OCI-LY1 (cell line): Measurements from ENCODE around the gene GNA12.

Experiments
- H2AFZ ChIP-seq: fragments of 200-600 bp; sonication (generic), shearing (Covaris generic); 2 replicates; pipeline ENCODE4 v1.6.0; 2014; ENCODE audit warnings: antibody characterized with exemption, mild to moderate bottlenecking, low read length
- H3F3A ChIP-seq: fragments of 200-600 bp; sonication (generic), shearing (Covaris generic); 2 replicates; pipeline ENCODE4 v1.6.0; 2014; ENCODE audit warnings: mild to moderate bottlenecking, antibody characterized with exemption, low read length, moderate library complexity; ENCODE audit not compliant: insufficient read depth
- H3K27ac ChIP-seq: fragments of 200-600 bp; sonication (generic); 2 replicates; pipeline ENCODE4 v1.5.1; 2014; ENCODE audit warnings: low read length, mixed run types, mild to moderate bottlenecking, low read depth; ENCODE audit not compliant: poor library complexity, severe bottlenecking
- H3K27me3 ChIP-seq: fragments of 200-600 bp; sonication (generic); 2 replicates; pipeline ENCODE4 v1.6.0; 2014; ENCODE audit warnings: antibody characterized with exemption, mild to moderate bottlenecking, low read length, moderate library complexity; ENCODE audit not compliant: insufficient read depth
- H3K36me3 ChIP-seq: fragments of 200-600 bp; sonication (generic); 2 replicates; pipeline ENCODE4 v1.6.1; 2014; ENCODE audit warnings: mild to moderate bottlenecking, antibody characterized with exemption, low read length, moderate library complexity, mixed read lengths; ENCODE audit not compliant: insufficient read depth
- H3K4me1 ChIP-seq: fragments of 200-600 bp; sonication (generic); 2 replicates; pipeline ENCODE4 v1.5.1; 2014; ENCODE audit warnings: mild to moderate bottlenecking, low read length, moderate library complexity; ENCODE audit not compliant: insufficient read depth, severe bottlenecking
- H3K4me2 ChIP-seq: fragments of 200-600 bp; sonication (generic), shearing (Covaris generic); 2 replicates; pipeline ENCODE4 v1.6.1; 2014; ENCODE audit warnings: low read length
- H3K4me3 ChIP-seq: fragments of 200-600 bp; sonication (generic); 2 replicates; pipeline ENCODE4 v1.5.1; 2014; ENCODE audit warnings: low read length, low read depth, mild to moderate bottlenecking, mixed read lengths; ENCODE audit not compliant: poor library complexity, severe bottlenecking
- H3K79me2 ChIP-seq: fragments of 200-600 bp; shearing (Covaris generic); 2 replicates; pipeline ENCODE4 v1.6.1; 2016; ENCODE audit warnings: mixed run types, low read length, mixed read lengths; ENCODE audit not compliant: insufficient read depth
- H3K9ac ChIP-seq: fragments of 200-600 bp; sonication (generic), shearing (Covaris generic); 2 replicates; pipeline ENCODE4 v1.6.1; 2014; ENCODE audit warnings: mild to moderate bottlenecking, low read length, mixed read lengths
- H3K9me2 ChIP-seq: fragments of 200-600 bp; sonication (generic), shearing (Covaris generic); 2 replicates; pipeline ENCODE4 v1.6.1; 2014; ENCODE audit warnings: low read depth, mild to moderate bottlenecking, low read length, mixed read lengths
- H3K9me3 ChIP-seq: fragments of 200-600 bp; shearing (Covaris generic); 2 replicates; pipeline ENCODE4 v1.6.1; 2014; ENCODE audit warnings: low read length, mixed read lengths
- H4K20me1 ChIP-seq: fragments of 200-600 bp; sonication (generic), shearing (Covaris generic); 2 replicates; pipeline ENCODE4 v1.6.0; 2016; ENCODE audit warnings: mild to moderate bottlenecking, low read length; ENCODE audit not compliant: insufficient read depth
- EZH2 ChIP-seq: fragments of 200-600 bp; sonication (generic), shearing (Covaris generic); IDR thresholded peaks from 2 replicates; pipeline ENCODE4 v1.8.0; 2017; ENCODE audit warnings: borderline replicate concordance, mixed run types, mild to moderate bottlenecking, antibody characterized with exemption, low read length, moderate library complexity, mixed read lengths
- TF ChIP-seq, protein P1 (sequence below): fragments of 200-600 bp; sonication (generic), shearing (Covaris generic); IDR thresholded peaks from 2 replicates; pipeline ENCODE4 v1.5.1; 2017; ENCODE audit warnings: mild to moderate bottlenecking, antibody characterized with exemption, low read length, moderate library complexity, mixed read lengths

GNA12 gene

DNA sequence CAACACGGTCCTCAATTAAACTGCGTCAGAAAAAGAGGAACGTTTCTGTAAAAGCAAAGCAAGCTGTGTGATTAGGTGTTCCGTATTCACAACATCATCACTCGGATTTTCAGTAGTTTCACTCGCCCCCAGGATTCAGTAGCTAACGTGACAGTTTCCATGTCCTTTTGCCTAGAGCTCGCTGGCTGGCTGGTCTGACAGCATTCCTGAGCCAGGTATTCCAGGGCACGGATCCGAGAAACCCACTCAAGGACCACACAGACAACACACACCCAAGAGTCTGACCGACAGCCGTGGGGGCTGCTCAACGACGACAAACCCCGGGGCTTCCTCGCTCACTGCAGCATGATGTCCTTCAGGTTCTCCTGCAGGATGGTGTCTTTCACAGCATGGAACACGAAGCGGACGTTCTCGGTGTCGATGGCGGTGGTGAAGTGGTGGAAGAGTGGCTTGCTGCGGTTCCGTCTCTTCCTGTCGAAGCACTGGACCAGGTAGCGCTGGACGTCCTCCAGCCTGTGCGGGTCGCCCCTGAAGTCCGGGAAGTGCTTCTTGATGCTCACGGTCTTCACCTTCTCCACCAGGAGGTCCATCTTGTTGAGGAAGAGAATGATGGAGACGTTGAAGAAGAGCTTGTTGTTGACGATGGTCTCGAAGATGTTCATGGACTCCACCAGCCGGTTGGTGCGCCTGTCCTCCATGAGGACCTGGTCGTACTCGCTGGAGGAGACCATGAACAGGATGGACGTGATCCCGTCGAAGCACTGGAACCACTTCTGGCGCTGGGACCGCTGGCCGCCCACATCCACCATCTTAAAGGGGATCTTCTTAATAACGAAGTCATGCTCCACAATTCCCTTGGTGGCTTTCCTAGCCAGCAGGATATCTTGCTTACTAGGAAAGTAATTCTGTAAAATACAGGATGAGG, 113.0 kb downstream of the GNA12 start:
- Histone ChIP-seq H3K79me2 (no peaks in the 10 kb centered on the region), H3K4me2 (no peak overlapping the region), H3F3A (no peaks in the 10 kb centered on the region), H2AFZ (no peak overlapping the region), H3K27ac (no peak overlapping the region), H3K9me3 (no peaks in the 10 kb centered on the region), H3K27me3 (no peaks in the 10 kb centered on the region), H3K4me3 (no peak overlapping the region), H3K36me3 (no peaks in the 10 kb centered on the region), H4K20me1 (no peaks in the 10 kb centered on the region), H3K4me1 (no peaks in the 10 kb centered on the region), H3K9ac (no peak overlapping the region), H3K9me2 (no peaks in the 10 kb centered on the region)
- TF ChIP-seq, protein P1, sequence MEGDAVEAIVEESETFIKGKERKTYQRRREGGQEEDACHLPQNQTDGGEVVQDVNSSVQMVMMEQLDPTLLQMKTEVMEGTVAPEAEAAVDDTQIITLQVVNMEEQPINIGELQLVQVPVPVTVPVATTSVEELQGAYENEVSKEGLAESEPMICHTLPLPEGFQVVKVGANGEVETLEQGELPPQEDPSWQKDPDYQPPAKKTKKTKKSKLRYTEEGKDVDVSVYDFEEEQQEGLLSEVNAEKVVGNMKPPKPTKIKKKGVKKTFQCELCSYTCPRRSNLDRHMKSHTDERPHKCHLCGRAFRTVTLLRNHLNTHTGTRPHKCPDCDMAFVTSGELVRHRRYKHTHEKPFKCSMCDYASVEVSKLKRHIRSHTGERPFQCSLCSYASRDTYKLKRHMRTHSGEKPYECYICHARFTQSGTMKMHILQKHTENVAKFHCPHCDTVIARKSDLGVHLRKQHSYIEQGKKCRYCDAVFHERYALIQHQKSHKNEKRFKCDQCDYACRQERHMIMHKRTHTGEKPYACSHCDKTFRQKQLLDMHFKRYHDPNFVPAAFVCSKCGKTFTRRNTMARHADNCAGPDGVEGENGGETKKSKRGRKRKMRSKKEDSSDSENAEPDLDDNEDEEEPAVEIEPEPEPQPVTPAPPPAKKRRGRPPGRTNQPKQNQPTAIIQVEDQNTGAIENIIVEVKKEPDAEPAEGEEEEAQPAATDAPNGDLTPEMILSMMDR = no peak
- TF ChIP-seq EZH2 = no peak

DNA sequence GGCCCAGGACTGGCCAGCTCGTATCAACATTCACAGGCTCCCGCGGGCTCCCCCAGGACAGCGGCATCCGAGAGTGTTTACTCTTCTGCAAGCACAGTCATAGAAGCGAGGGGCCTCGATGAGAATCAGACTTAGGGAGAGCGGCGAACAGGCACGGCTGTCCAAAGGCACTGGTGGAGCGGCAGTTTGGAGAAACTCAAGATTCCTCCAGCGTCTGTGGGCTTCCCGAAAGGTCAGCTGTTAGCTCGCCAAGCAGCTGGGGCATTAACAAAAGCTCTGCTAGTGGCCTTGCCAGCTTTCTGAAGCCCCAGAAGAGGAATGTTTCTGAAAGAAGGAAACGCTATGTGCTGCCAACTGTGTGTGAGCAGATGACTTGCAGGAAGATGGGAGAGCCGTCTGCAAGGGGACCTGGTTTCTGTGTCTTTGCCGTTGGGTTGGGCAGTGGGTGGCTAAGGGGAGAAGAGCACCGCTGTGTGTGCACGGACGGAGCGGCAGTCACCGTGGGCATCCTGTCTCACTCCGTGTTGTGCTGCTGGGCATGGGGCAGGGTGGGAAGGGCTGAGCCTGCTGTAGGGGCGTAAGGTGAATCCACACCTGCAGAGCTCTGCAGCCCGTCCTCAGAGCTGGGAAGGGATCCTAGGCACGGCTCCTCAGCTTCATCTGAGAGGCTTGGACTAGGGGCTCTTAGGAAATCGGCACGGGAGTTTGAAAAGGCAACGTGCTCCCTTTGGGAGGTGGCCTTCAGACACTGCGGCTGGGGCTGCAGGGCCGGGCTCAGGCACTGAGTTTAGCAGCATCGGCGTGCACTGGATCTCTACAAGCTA, 114.0 kb downstream of the GNA12 start:
- no peaks in the 10 kb centered on the region for H3K36me3 ChIP-seq
- H2AFZ ChIP-seq = no peak overlapping the region
- H3K27ac ChIP-seq = no peak overlapping the region
- TF ChIP-seq, protein P1 = no peak
- no peak for TF ChIP-seq EZH2
- no peaks in the 10 kb centered on the region for H3K9me2 ChIP-seq
- H3K4me3 ChIP-seq = no peak overlapping the region
- no peak overlapping the region for H3K9ac ChIP-seq
- H3K9me3 ChIP-seq = no peaks in the 10 kb centered on the region
- H3K79me2 ChIP-seq = no peaks in the 10 kb centered on the region
- no peaks in the 10 kb centered on the region for H4K20me1 ChIP-seq
- no peak overlapping the region for H3K4me2 ChIP-seq
- H3K4me1 ChIP-seq = no peaks in the 10 kb centered on the region
- no peaks in the 10 kb centered on the region for H3F3A ChIP-seq
- no peaks in the 10 kb centered on the region; the same call in 1 of the 2 replicates for H3K27me3 ChIP-seq

- Histone ChIP-seq H3K27me3 (no peaks in the 10 kb centered on the region; the same call in 1 of the 2 replicates), H3K4me1 (no peaks in the 10 kb centered on the region), H3K4me2 (no peak overlapping the region)
Measured at GRCh38 chr7:2729031-2729892, 114.8 kb downstream of the GNA12 start.

More at GRCh38 chr7:2729031-2729892, 114.8 kb downstream of the GNA12 start:
- H3F3A ChIP-seq = no peaks in the 10 kb centered on the region
- no peaks in the 10 kb centered on the region for H3K9me2 ChIP-seq
- no peak overlapping the region for H2AFZ ChIP-seq
- no peaks in the 10 kb centered on the region for H3K9me3 ChIP-seq
- TF ChIP-seq, protein P1 = no peak
- no peak for TF ChIP-seq EZH2
- no peaks in the 10 kb centered on the region for H3K36me3 ChIP-seq
- H4K20me1 ChIP-seq = no peaks in the 10 kb centered on the region
- H3K9ac ChIP-seq = no peak overlapping the region
- H3K4me3 ChIP-seq = no peak overlapping the region
- no peaks in the 10 kb centered on the region for H3K79me2 ChIP-seq
- no peak overlapping the region for H3K27ac ChIP-seq
